GOT3 (cell line): ENCODE measurements around the gene IL1A.
"Not testable (repeated sequence)": the region's sequence is repeated elsewhere in the genome, so short reads cannot be mapped to it uniquely, and the experiment has no call there.

Experiments
- DNase-seq: peaks from one replicate; lab custom pipeline; 2025; ENCODE audit warnings: mixed read lengths; lab: John Stamatoyannopoulos, UW

The IL1A gene, protein sequence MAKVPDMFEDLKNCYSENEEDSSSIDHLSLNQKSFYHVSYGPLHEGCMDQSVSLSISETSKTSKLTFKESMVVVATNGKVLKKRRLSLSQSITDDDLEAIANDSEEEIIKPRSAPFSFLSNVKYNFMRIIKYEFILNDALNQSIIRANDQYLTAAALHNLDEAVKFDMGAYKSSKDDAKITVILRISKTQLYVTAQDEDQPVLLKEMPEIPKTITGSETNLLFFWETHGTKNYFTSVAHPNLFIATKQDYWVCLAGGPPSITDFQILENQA

DNA sequence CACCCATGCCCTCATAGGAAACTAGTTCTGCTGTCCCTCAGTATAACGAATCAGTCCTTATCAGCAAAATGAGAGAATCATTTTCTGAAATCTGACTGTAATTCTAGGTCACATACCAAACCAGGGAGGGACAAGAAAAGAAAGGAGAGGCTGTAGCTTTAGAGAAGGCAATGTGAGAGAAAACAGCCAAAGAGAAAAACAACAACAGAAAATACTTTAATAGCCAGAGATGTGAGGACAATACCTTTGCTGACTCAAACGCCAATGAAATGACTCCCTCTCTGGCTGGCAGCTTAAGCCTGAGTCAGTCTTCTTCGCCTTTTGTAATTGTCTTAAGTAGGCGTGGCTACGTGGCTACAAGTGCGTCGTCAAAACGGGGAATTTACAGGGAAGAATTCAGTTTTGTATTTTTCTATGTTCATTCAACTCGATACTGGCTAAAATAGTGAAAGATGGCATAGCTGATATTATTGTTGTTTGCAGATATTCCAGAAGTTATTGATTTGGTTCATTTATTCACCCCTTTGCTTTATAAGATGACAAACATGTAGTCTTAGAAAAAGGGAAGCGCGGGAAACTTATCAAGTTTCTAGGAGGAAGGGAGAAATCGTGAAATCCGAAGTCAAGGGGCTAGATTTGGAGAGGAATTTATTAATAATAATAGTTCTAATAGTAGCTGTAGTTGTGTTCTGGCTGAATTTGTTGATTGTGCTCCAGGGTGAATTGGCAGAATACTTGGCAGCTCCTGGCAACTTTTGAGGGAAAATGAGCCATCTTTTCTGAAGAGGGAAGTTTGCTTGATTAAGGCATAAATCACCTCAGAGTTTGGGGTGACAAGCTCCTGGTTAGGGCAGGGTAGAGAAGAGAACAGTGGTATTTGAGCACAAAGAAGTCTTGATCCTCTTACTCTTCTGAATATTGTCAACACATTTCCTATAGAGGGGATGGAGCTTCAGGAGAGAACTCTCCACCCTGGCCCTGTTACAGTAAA, at the start of gene IL1A:
TSS of gene IL1A (minus strand) at position 295 of the 991 bp plus-strand sequence. CDS start 723 bp downstream, outside the sequence.
- DNase-seq = no peak

DNA sequence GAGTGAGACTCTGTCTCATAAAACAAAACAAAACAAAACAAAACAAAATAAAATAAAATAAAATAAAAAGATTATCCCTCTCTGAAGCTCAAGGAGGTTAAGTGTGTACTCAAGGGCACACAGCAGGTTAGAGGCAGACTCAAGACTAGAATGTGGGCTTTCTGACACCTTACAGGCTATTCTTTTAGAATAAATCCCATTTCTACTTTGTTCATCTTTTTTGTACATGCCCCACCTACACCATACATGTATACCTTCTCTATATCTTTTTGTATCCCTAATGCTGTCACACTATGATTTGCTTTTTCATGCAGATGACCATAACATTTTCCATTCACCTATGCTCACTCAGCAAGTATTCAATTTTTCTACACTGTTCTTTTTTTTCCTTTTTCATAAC, 49.7 kb upstream of the IL1A start:
- DNase-seq = no peak

DNA sequence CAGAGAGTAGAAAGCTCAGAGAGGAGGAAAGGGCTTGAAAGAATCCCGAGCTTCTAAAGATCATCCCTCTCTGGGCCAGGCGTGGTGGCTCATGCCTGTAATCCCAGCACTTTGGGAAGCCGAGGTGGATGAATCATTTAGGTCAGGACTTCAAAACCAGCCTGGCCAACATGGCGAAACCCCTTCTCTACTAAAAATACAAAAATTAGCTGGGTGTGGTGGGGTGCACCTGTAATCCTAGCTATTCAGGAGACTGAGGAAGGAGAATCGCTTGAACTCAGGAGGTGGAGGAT, 49.3 kb upstream of the IL1A start:
- not testable (repeated sequence) for DNase-seq

DNA sequence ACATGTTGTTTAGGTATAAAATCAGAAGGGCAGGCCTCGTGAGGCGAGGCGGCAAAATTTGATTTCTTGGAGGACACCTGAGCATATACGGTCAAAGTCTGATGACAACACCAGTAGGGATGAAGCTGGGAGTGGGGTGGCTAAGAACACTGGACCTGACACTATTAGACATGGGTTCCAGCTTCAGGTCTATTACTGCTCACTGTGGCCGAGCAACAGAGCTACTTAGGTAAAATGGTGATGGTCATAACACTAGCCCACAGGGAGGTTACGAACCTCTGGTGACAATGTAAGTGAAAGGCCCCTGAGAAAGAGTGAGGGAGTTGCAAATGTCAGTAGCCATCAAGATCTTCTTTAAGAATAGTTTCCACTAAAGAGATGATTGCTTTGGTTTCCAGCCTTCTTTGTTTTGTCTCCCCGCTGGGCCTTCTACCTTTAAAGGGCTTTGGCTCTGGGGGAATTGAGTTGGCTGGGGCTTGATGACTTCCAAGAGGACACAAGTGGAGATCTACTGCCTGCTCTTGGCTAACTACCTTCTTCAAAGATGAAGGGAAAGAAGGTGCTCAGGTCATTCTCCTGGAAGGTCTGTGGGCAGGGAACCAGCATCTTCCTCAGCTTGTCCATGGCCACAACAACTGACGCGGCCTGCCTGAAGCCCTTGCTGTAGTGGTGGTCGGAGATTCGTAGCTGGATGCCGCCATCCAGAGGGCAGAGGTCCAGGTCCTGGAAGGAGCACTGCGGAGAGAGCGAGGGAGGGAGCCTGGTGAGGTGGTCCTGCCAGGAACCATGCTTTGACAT, 48.7 kb upstream of the IL1A start:
- DNase-seq = no peak

DNA sequence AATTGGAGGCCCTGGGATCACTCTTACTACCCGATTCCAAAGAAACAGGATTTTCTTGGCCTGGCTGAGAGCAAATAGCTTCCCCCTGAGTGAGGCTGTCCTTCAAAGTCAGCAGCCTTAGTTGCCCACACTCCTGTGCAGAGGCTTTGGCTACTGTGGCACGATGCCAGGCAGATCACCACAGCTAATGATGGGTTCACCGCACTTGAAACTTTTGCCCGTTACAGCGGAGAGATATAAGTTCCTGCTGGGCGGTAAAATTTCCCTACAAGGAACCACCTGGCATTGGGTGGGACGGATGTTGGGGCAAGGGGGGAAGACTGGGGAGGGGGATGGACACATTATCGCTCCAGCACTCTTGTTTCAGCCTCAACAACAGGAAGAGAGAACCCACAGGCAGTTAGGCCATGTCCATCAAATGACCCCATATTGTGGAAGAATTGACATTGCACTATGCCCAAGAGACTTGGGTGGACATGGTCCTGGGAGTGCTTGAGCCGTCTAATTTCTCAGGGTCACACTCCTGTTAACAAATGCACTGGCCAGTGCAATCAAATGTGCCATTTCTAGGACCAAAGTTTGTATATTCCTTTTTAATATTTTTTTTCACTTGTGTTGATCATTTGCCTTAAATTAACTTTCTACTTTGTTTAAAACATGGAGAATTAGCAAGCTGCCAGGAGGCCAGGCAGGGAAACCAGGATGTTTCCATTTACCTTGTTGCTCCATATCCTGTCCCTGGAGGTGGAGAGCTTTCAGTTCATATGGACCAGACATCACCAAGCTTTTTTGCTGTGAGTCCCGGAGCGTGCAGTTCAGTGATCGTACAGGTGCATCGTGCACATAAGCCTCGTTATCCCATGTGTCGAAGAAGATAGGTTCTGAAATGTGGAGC, 47.9 kb upstream of the IL1A start:
- no peak for DNase-seq

DNA sequence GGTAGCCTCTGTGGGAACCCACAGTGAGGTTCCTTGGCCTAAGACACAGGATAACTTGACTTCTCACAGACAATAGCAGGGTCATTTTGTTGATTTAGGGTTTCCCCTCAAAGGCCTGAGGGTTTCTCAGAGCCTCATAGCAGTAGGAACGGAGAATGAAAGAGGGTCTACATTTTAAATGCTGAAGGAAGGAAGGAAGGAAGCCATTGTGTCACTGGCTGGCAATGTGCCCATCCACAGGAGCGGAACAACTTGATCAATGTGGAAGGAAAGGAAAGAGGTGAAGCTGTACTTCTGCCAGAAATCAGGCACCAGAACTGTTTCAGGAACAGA, 47.2 kb upstream of the IL1A start:
- no peak for DNase-seq

DNA sequence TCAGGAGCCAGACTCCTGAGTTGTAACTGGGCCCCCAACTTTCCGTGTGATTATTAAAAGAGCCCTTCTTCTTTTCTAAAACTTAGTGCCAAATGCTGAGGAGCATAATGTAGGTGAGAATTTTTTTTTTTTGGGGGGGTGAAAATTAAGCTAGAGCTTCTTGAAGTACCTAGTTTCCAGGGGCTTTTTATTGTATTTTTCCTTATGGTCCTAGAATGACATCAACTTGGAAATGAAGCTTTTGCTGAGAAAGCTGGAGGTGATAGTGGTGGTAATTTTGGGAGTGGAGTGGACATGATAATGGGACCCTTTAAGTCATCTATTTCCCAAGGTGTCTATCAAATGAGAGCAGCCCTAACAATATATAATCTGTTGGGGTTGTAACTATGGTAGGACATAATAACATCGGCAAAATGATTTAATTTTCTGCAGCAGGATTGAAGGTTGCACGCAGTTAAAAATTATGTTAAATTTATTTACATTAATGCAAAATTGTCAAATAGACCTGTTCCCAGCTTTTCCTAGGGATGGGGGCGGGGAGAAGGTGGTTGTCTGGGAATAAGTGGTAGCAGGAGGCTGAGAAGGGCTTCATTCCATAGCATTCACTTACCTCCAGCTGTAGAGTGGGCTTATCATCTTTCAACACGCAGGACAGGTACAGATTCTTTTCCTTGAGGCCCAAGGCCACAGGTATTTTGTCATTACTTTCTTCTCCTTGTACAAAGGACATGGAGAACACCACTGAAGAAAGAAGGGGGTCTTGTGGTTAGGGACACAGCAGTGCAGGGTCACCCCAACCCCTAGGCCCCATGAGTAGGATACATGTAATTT, 46.6 kb upstream of the IL1A start:
- no peak for DNase-seq

DNA sequence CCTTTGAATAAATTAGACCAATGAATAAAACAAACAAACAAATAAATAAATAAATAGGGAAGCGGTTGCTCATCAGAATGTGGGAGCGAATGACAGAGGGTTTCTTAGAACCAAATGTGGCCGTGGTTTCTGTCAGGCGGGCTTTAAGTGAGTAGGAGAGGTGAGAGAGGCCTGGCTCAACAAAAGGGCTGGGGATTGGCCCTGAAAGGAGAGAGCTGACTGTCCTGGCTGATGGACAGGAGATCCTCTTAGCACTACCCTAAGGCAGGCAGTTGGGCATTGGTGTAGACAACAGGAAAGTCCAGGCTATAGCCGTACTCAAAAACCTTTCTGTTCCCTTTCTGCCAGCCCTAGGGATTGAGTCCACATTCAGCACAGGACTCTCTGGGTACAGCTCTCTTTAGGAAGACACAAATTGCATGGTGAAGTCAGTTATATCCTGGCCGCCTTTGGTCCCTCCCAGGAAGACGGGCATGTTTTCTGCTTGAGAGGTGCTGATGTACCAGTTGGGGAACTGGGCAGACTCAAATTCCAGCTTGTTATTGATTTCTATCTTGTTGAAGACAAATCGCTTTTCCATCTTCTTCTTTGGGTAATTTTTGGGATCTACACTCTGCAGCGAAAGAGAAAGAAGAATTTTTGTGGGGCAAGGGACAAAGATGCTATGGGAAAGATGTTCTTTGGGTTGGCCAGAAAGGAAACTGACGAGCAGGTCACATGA, 45.8 kb upstream of the IL1A start:
- DNase-seq = no peak

DNA sequence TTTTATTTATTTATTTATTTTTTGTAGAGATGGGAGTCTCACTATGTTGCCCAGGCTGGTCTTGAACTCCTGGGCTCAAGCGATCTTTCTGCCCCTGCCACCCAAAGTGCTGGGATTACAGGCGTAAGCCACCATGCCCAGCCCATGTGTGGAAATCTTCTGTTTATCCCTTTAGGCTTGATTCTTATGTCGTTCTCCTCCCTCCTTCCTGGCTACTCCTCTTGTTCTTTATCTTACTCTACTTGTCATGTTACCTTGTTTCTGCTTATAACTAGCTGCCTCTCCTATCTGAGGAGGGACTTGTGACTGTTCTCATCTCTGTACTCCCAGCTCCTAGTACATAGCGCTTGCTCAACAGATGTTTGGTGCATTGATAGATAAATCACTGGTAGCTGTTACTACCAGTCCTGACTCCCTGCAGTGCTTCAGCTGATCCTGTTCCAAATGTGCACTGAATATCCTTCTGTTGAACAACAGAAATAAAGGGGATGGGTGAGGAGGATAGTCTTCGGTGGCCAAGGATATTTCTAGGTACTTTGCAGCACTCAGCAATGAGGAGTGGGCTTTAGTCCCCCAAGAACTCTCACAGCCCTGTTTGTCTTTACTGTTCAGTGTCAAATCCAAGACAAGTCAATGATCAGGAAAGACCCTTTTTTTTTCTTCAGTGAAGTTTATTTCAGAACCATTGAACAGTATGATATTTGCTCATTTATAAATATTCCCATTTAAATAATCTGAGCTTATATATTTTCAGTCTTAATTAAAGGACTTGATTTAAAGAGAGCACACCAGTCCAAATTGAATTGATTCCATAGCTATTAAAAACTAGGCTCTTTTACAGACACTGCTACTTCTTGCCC, 45.0 kb upstream of the IL1A start:
- no peak for DNase-seq

DNA sequence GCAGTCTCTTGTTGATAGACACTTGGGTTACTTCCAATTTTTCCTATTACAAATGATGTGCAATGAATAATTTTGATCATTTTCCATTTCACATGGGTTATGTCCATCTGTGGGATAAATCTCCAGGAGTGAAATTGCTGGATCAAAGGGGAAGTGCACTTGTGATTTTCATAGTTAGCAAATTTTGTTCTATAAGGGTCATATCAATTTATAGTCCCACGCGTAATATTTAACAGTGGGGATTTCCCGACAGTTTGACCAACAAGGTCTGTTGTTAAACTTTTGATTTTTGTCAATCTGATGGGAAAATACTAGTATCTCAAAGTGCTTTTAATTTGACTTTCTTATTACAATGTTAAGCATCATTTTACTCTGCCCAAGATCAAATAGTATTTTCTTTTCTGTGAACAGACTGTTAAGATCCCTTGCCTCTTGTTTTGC, 44.0 kb upstream of the IL1A start:
- DNase-seq = no peak

DNA sequence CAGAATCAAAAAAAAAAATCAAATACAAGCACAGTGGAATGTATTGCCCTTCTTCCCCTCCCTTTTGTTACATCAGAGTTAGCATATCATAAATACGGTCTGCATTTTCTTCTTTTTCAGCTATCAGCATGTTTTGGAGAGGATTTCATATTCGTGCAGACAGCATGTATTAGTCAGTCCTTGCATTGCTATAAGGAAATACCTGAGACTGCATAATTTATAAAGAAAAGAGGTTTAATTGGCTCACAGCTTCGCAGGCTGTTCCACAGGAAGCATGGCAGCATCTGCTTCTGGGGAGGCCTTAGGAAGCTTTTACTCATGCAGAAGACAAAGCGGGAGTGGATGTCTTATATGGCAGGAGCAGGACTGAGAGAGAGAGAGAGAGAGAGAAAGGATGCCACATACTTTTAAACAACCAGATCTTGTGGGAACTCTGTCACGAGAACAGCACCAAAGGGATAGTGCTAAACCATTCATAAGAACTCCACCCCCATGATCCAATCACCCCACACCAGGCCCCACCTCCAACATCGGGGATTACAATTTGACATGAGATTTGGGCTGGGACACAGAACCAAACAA, 43.4 kb upstream of the IL1A start:
- DNase-seq = no peak

DNA sequence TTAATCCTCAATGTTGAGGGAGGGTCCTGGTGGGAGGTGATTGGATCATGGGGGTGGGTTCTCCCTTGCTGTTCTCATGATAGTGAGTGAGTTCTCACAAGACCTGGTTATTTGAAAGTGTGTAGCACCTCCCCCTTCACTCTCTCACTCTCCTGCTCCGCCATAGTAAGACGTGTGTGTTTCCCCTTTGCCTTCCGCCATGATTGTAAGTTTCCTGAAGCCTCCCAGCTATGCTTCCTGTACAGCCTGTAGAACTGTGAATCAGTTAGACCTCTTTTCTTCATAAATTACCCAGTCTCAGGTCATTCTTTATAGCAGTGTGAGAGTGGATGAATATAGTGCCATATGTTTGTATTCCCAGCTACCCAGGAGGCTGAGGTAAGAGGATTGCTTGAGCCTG, 42.7 kb upstream of the IL1A start:
- no peak for DNase-seq

DNA sequence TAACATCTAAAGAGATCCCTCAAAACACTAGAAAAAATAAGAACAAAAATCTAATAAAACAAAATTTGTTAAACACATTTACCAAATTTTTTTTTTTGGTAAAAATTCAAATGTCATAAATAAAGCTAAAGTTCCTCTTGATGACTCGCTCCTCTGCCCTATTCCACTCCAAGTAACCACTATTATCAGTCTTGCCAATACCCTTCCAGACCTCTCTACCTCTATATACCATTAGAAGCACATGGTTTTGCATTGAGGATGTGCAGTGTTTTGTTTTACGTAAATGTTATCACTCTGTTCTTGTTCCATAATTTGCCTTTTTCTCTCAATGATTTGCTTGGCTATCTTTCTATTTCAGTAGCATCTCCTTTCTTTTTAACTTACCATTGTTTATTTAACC, 41.4 kb upstream of the IL1A start:
- DNase-seq = no peak

DNA sequence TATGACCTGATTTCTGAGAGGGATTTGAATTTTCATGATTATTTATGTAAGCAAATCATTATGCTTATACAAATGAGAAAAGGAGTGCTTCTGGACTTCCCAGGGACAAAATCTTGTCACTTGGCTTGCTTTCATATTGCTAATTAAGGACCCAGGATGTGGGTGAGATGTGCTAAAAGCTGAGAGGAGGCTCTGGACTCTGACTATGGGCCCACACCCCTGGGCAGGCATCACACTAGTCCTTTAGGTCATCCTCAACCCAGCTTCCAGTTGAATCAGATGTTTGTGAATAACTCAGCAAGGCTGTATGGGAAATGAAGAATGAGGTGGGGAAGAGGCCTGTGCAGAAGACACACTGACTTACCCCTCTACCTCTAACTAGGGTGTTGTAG, 40.4 kb upstream of the IL1A start:
- no peak for DNase-seq

DNA sequence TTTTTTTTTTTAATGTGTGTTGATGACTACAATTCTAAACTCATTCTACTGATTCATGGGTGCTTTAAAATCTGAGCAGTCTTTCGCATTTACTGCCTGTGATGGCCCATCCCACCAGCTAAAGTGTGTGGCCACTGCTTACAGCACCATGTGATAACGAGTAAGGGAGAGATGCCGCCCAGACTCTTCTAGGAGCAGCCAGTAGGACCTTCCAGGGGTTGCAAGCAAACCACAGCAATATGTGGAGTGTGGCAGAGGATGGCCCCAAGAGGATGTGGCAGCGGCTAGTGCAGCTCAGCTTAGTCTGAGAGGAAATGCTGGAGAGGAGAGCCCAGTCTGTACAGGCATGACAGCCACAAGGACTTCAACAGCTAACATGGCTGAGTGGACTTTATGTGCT, 37.4 kb upstream of the IL1A start:
- DNase-seq = no peak

DNA sequence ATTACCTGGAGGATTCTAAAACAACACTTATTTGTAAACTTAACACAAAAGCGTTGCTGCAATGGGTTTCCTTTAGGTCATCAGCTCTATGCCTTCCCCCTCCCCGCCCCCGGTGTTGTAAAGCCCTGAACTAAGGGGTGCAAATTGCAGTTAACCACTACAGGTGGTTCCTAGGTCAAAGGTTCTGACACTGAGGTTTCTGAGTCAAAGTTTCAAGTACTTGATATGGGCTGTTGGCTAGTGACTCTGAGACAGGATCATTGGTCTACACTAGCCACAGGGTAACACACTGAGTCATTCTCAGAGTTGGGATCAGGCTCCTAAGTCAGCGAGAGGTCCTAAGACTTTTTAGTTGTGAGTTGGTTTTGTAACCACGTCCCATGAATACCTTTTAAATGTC, 36.8 kb upstream of the IL1A start:
- DNase-seq = no peak

DNA sequence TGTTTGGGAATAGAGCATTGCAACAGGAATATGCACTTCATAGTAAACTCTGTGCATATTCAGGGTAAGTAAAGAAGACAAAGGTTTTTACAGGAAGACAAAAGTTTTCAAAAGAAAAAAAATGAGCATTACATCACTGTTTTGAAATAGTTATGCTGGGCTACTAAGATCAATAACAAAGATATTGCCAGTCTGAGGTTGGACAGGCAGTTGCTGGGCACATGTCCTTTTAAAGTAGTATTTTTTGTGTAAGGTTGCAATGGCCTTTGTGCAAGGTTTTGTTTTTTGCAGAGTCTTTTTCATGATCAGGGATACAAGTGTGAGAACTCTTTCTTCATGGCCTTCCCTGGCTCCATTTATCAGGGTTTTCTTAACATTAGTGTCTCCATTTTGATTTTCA, 36.0 kb upstream of the IL1A start:
- DNase-seq = no peak

DNA sequence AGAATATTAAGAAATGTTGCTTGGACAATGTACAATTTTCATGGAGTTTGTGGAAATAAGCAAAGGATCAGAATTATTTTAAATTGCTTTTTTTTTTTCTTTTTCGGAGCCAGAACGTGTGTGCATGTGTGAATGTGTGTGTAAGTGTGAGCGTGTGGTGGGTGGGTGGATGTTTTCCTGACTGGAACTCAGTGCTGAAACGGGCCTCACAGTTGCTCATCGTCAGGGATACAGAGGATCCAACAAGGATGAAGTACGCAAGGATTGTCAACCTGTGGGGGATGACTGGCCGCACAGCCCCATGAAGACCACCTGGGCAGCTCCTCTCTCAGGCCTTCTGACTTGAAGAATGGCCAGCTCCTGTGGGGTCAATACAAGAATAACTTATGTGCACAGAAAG, 34.8 kb upstream of the IL1A start:
- DNase-seq = no peak
